Measurements from ENCODE around the gene SEMA4B. TPM values are rescaled to one million over a fixed set of nuclear protein-coding genes. Genes with fewer than 3 reads are reported as not detected.
"Not testable (repeated sequence)": the region's sequence is repeated elsewhere in the genome, so short reads cannot be mapped to it uniquely, and the experiment has no call there.

Gene SEMA4B
- polyA plus RNA-seq, 1 donor: 9.0 TPM

DNA sequence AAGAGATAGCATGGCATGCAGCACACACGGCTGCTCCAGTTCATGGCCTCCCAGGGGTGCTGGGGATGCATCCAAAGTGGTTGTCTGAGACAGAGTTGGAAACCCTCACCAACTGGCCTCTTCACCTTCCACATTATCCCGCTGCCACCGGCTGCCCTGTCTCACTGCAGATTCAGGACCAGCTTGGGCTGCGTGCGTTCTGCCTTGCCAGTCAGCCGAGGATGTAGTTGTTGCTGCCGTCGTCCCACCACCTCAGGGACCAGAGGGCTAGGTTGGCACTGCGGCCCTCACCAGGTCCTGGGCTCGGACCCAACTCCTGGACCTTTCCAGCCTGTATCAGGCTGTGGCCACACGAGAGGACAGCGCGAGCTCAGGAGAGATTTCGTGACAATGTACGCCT, 27.8 kb downstream of the SEMA4B start:
- no peak for DNase-seq

DNA sequence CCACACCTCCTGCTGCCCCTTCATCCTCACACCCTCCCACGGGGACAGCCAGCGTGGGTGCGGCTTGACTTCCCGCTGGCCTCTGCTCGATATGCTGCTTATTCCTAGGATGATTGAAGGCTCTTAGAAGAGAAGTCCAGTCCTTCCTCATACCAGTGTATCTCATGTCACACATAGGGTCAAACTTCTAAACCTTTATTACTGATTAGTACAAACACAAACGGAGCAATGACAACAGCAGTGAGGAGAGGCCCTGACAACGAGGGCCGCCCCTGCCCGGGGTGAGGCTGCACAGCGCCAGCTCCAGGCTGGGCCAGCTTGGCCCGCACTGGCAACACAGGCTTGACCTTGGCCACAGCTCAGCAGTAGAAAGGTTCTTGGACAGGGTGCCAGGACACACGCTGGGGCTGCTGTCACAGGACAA, 29.0 kb downstream of the SEMA4B start:
- DNase-seq: no peak

DNA sequence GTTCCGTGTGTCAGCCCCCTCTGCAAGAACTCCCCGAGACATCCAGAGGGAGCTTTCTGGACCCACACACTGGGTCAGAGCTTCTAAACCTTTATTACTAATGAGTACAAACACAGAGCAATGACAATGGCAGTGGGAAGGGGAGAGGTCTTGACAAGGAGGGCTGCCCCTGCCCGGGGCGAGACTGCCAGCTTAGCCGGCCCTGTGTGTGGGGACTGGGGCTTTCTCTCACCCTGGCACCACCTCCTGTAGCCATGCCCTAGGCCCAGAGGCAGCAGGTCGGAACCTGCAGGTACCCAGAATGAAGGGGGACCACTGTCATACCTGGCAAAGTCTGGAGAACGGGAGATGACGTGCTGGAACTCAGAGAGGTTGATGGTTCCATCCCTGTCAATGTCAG, 29.5 kb downstream of the SEMA4B start:
- no peak for DNase-seq

DNA sequence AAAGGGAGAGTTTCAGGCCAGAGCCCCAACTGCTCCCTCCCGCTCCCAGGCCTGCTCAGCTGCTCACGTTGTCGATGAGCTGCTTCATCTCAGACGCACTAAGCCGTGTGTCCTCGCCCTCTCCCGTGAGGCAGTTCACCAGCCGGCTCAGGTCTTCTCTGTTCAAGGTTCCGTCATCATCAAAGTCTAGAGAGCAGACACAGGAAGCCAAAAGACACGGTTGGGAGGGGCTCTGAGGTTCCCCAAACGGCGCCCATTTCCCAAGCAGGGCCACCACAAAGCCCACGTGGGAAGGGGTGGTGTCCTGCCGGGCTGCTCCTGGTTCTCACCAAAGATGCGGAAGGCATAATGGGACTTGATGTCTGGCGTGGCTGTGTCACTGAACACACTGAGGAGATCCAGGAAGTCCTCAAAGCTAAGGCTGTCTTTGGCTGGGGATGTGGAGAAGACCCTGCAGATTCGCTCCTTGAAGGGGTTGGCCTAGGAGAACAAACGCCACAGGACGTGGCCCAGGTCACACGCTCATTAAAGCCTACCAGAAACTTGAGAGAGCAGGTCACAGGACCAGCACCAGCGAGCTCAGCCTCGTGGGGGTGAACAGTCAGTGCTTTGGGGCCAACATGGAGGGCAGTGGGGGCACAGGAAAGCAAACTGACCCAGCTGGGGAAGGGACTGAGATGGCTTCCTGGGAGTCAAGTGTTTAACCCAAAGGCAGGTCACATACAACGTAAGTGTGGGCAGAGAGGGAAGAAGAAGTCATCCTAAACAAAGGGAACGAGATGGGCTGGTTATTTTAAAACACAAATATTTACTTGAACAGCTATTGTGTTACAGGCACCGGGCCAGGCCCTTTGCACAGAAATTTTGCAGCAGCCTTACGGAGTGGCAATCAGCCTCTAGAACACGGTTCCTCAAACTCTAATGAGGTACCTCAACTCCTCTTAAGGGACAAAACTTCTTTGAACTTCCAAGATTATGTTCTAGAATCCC, 30.2 kb downstream of the SEMA4B start:
- no peak for DNase-seq

DNA sequence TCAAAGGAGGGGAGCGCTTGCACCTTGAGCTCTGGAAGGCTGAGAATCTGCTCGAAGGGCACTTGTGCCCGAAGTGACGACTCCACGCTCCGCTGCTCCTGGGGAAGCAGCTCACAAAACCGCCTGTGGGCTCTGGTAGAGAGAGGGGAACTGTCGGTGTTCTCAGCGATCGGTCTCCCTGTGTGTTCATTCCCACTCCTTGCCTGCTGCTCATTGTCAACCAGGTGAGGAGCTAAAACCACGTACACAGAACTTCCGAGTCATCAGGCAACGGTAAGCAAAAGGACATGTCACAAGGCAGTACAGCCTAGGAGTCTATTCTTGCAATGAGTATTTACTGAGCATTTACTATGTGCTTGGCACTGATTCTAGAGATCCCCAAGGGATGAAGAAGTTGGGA, 31.1 kb downstream of the SEMA4B start:
- DNase-seq: no peak

DNA sequence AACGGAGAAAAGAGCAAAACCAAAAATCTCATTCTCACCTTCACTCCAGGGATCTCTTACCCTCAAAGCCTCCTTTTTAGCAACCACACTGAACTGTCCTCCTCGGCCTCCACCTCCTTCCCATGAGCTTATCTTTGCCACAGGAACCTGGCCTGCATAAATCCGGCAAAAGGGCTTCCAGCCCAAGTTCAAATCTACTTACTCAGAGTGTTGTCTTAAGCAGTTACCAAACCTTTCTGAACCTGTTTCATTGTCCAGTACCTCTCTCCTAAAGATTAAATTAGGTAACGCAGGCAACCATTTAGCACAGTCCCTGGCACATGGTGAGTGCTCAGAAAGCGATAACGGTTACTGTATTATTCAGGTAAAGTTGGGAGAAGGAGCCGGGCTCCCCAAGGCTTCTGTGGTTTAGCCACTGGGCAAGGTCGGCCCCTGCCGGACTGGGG, 31.8 kb downstream of the SEMA4B start:
- no peak for DNase-seq

DNA sequence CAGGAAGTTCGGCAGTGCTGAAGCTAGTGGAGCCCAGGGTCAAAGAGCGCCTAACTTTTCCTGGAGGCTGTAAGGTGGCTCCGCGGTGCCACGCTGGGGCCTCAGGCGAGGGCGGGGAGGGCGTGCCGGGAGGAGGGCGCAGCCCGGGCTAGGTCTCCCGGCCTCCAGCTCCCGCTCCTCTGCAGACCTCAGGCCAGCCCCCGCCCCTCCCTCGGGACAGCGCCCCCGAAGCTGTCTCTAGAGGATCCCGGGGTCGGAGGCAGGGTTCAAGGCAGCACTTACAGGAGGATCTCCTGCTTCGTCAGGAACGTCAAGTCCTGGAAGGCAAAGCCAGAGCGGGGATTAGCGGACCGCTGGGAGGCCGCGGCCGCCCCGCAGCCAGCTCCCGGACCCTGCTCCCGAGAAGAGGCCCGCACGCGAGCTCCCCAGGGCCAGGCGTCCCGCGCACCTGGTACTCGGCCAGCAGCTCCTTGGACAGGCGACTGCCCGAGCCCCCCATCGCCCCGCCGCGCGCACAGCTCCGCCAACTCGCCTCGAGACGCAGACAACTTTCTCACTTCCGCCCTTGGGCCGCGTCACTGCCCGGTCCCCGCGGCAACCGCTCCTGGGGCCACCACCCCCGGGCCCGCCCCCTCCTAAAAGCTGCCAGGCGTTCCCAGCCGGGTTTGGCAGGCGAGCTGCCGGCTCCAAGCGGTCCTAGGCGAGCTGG, 32.4 kb downstream of the SEMA4B start, which contains the start of gene CIB1:
CIB1 (minus strand) TSS at position 555 of the 709 bp plus-strand sequence; CDS start at position 499, 56 bp downstream.
- DNase-seq: peak; percentile 97

DNA sequence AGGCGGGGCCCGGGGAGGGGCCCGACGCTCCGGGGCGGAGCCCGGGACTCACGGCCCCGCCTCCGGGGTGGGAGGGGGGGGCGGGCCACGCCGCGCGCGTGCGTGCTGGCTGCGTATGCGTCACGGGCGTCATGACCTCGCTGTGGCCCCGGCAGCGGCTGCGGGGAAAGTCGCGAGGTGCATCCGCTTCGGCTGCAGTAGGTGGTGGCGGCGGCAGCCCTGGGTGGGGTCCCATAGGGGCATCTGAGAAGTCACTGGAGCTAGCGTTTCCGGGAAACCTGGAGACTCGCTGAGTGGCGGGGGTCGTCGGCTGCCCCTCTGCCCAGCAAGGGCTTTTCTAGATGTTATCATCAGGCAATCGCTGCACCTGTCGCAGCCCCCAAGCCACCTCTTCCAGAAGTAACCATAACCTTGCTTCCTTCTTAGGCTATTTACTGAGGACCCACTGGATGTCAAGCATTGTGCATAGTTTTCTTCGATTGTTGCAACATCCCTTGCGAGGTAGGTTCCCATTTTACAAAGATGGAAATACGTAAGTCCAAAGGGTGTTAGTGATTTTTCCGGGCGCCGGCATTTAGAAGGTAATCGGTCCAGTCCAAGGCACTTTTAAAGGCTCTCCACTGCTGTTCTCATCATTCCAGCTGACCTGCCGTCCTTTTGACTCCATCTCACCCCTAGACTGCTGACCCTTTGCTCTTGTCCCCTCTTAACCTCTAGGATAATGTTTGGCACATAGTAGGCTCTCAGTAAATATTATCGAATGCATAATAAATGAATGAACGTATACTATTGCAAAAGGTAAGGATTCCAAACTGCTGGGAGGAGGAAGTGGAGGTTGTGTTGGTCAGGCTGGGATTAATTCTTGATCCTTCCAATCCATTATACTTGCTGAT, 33.2 kb downstream of the SEMA4B start, which contains the start of gene GDPGP1:
GDPGP1 (plus strand) TSS at position 114 of the 893 bp plus-strand sequence. CDS start 6,700 bp downstream, outside the sequence.
- DNase-seq: no peak

DNA sequence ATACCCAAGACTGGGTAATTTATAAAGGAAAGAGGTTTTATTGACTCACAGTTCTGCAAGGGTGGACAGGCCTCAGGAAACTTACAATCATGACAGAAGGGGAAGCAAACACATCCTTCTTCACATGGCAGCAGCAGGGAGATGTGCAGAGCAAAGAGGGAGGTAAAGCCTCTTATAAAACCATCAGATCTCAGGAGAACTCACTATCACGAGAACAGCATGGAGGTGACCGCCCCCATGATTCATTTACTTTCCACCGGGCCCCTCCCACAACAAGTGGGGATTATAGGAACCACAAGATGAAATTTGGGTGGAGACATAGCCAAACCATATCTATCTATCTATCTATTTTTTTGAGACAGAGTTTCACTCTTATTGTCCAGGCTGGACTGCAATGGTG, 38.2 kb downstream of the SEMA4B start:
- DNase-seq: no peak

DNA sequence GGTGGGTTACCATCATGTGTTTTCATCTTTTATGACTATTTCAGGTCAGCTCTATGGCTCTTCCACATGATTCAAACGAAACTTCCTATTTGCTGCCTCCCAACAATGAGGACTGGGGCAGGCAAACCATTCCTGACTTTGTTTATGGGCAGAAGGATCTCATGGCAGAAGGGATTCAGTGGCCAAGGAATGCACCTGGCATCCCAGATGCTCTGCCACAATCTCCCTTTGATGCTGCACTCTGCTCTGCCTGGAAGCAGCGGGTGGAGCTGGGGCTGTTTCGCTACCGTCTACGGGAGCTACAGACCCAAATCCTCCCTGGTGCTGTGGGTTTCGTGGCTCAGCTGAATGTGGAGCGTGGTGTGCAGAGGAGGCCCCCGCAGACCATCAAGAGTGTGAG, 39.7 kb downstream of the SEMA4B start:
- no peak for DNase-seq

DNA sequence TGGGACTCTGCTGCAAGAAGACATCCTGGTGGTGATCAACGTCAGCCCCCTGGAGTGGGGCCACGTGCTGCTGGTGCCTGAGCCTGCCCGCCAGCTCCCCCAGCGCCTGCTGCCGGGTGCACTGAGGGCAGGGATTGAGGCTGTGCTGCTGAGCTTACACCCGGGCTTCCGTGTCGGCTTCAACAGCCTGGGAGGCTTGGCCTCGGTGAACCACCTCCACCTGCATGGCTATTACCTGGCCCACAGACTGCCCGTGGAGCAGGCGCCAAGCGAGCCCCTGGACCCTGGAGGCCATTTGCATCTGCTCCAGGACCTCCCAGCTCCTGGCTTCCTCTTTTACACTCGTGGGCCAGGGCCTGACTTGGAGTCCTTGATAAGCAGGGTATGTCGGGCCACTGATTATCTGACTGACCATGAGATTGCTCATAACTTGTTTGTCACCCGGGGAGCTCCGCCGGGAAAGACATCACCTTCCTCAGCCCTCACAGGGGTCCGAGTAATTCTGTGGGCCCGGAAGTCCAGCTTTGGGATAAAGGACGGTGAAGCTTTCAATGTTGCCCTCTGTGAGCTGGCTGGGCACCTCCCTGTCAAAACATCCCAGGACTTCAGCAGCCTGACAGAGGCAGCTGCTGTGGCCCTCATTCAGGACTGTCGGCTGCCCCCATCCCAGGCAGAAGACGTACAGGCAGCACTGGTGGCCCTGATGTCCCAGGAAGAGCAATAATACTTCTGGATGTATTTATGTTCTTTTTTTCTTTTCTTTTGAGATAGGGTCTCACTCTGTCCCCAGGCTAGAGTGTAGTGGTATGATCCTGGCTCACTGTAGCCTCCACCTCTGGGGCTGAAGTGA, 40.4 kb downstream of the SEMA4B start:
- no peak for DNase-seq

DNA sequence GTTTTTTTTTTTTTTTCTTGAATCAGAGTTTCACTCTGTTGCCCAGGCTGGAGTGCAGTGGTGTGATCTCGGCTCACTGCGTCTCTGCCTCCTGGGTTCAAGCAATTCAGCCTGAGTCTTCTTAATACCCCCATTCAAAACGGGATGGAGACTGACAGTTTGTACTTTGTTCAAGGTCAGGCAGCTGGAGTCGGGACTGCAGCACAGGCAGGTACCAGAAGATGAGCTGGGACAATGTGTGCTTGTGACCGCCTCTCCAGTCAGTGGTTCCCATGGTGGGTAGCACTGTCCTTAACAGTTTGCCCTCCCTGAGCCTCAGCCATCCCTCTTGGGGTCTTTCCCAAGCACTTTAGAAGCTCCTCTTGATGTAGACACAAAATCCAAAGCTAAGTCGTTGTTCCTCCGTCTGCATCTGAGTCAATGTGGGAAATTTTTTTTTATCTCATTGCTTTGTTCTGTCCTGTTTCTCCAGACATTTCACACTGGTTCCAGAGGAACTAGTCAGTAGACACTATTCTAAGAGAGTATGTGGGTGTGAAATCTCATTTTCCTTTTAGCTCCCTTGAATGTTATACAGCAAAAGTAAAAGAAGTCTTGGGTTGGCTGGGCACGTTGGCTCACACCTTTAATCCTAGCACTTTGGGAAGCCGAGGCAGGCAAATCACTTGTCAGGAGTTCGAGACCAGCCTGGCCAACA, 43.0 kb downstream of the SEMA4B start:
- no peak for DNase-seq

DNA sequence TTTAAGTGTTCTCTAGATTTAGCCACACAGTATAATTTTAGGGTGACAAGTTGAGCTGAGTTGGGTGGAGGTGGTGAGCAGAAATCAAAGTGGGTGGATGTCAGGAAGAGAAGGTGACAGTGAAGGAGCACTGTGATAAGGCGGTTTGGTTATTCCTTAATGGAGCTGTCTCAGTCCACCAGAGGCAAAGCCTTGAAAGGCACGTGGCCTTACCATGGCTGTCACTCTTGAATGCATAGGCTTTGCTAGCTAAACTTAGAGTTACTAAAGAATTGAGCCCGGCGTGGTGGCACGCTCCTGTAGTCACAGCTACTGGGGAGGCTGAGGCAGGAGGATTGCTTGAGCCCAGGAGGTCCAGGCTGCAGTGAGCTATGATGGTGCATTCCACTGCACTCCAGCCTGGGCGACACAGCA, 47.7 kb downstream of the SEMA4B start:
- DNase-seq: no peak

DNA sequence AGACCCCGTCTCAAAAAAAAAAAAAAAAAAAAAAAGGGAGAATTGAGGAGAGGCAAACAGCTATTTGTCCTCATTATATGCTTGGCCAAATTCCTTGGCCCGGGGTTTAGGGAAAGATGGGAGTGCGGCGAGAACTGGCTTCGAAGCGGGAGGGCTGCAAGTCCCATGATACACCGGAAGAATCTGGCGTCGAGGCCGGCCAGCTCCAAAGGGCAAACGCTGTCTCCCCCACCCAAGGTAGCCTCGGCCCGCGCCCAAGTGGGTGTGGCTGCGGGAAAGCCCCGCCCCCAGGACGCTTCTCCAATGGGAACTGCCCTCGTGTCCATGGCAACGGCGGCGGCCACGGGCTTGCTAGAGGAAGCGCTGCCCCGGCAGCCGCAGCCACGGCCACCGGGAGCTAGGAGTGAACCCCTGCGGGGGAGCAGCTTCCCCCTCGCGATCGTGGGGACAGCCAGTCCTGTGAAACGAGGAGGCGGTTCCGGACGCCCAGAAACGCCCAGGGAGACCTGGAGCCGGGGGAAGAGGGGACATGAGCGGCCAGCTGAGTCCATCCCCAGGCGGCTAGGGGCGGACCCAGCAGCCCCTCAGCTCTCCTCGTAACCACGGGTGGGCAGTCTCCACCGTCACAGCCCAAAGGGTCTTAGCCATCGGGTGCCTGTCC, 48.2 kb downstream of the SEMA4B start, which contains the start of gene TTLL13:
TTLL13 (plus strand) TSS at position 354 of the 661 bp plus-strand sequence. CDS start 1,075 bp downstream, outside the sequence.
- DNase-seq: peak; percentile 84

DNA sequence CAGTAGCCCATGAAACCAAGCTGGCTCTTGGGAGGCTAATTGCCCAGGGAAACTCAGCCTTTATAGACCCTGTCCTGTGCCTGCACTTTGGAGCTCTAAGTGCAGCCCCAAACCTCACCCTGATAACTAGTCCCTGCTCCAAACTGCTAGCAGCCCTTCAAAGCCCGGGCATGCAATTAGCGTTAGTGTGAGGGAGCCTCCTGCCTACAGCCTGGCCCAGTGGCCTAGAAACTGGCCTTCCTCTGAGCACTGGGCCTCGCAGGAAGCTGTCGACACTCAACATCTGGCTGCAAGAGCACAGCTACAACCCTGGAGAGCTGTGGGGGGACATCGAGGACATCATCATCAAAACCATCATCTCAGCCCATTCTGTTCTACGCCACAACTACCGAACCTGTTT, 56.6 kb downstream of the SEMA4B start:
- DNase-seq: no peak

DNA sequence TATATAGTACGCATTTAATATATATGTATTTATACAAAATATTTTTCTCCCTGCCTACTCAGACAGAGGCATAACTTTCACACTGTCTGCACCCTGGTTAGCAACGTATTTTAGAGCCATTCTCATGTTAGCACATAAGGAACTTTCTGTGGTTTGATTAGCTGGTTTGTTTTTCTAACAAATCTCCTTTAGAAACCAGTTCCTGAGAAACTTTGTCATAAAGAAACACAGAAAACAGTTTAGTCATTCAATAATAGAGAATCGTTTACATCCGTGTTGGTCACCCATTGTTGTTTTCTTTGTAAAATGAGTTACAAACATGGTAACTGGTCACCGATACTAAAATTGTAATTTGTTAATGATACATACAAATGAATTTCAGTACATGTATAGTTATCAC, 58.4 kb downstream of the SEMA4B start:
- DNase-seq: no peak

DNA sequence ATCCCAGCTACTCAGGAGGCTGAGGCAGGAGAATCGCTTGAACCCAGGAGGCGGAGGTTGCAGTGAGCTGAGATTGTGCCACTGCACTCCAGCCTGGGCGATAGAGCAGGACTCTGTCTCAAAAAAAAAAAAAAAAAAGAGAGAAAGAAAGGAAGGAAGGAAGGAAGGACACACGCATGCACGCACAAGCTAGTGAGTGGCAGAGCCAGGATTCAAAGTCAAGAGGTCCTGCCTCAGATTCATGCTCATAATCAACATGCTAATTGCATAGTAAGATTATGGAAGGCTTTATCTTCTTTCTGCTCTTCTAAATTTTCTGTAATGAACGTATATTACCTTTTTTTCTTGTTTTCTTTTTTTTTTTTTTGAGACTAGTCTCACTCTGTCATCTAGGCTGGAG, 59.6 kb downstream of the SEMA4B start:
- DNase-seq: not testable (repeated sequence)

DNA sequence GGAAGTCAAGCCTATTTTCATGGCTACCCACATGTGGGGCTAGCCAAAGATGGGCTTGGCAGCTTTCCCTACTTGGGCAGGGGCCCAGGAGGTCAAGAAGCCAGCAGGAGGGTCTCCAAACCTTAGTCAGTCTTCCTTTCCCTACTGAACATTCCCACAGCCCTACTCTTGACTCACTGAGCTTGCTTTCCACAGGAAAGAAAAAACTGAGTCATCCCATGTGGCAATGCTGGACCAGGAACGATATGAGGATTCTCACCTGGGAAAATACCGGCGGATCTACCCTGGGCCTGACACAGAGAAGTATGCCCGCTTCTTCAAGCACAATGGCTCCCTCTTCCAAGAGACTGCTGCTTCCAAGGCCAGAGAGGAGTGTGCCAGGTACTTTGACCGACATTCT, 60.7 kb downstream of the SEMA4B start:
- DNase-seq: no peak

DNA sequence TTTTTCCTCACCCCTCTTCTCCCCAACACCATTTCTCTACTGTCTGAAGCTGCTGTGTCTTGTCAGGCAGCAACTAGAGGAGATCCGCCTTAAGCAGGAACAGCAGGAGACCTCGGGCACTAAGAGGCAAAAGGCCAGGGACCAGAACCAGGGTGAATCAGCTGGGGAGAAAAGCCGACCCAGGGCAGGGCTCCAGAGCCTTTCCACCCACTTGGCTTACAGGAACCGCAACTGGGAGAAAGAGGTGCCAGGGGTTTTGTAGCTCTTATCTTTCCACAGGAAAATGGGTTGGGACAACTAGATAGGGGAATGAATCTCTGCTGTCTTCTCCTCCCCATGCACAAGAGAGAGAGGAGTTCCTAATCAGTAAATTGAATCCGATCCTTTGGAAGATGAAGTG, 61.3 kb downstream of the SEMA4B start:
- no peak for DNase-seq

DNA sequence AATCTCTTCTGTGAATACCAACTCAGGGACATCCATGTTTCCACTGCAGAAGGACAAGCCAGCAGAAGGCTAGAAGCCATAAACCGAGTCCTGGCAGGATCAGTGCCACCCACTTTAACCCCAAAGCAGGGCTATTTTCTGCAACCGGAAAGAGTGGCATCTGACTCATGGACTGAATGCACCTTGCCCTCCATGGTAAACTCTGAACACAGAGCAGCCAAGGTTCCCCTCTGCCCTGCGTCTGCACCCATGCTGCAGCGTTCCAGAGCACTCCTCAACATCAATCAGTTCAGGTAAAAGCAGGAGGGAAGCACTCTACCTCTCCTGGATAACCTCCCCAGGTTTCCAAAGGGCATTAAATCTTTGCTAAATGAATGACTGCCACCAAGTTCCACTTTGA, 63.5 kb downstream of the SEMA4B start:
- DNase-seq: no peak

All from hindlimb muscle (tissue), 1 donor.